NOMO-1 treated with dmso at 0.1 percent for 144 hours (cell line): ENCODE results near the gene AP5S1.
A peak's percentile ranks its signal among the peaks of the same experiment; 100 is the strongest.
"Not testable (repeated sequence)": the region's sequence is repeated elsewhere in the genome, so short reads cannot be mapped to it uniquely, and the experiment has no call there.

Experiments used
- DNase-seq: peaks from one replicate; lab custom pipeline; 2025; ENCODE audit not compliant: unreplicated experiment; lab: John Stamatoyannopoulos, UW

Gene AP5S1

GRCh38 chr20:3842348-3842930 lies 22.1 kb downstream of the AP5S1 start:
- DNase-seq, result no peak

- no peak for DNase-seq
These were observed 23.1 kb downstream of the AP5S1 start for GRCh38 chr20:3843490-3843889.

GRCh38 chr20:3843990-3844619 lies 23.8 kb downstream of the AP5S1 start:
- not testable (repeated sequence) for DNase-seq

GRCh38 chr20:3846378-3846739 lies 26.0 kb downstream of the AP5S1 start:
- DNase-seq, result no peak

GRCh38 chr20:3846740-3847428 lies 26.5 kb downstream of the AP5S1 start, which contains the start of gene MAVS:
Gene MAVS (plus strand): TSS chr20:3846834. CDS start chr20:3854625, 7,791 bp downstream.
- peak; percentile 72 for DNase-seq

GRCh38 chr20:3847429-3847940 lies 27.1 kb downstream of the AP5S1 start:
- DNase-seq, result no peak

GRCh38 chr20:3848565-3848964 lies 28.2 kb downstream of the AP5S1 start:
- DNase-seq, result no peak

- DNase-seq, result no peak
These were observed 34.1 kb downstream of the AP5S1 start for GRCh38 chr20:3854462-3854871.

- DNase-seq, result no peak
These were observed 37.1 kb downstream of the AP5S1 start for GRCh38 chr20:3857405-3857804.

GRCh38 chr20:3858689-3859088 lies 38.3 kb downstream of the AP5S1 start:
- no peak for DNase-seq

- no peak for DNase-seq
These were observed 40.8 kb downstream of the AP5S1 start for GRCh38 chr20:3861191-3861590.

- DNase-seq, result no peak
These were observed 42.0 kb downstream of the AP5S1 start for GRCh38 chr20:3862333-3862732.

- DNase-seq, result no peak
These were observed 43.0 kb downstream of the AP5S1 start for GRCh38 chr20:3863317-3863716.

- DNase-seq, result no peak
These were observed 44.2 kb downstream of the AP5S1 start for GRCh38 chr20:3864518-3864917.

- DNase-seq, result no peak
These were observed 45.0 kb downstream of the AP5S1 start for GRCh38 chr20:3865152-3865886.

GRCh38 chr20:3865887-3866407 lies 45.6 kb downstream of the AP5S1 start:
- DNase-seq, result no peak

GRCh38 chr20:3866464-3866863 lies 46.1 kb downstream of the AP5S1 start:
- no peak for DNase-seq

GRCh38 chr20:3867802-3868201 lies 47.5 kb downstream of the AP5S1 start:
- DNase-seq, result no peak

GRCh38 chr20:3869839-3870634 lies 49.7 kb downstream of the AP5S1 start:
- no peak for DNase-seq

- DNase-seq, result no peak
These were observed 51.4 kb downstream of the AP5S1 start for GRCh38 chr20:3871550-3872265.
